G401.6 (cell line): ENCODE measurements around the gene INHA.

Source experiments
- FAIRE-seq: peaks from 2 replicates; lab custom pipeline; 2012; peaks lifted over from hg19 to GRCh38; lab: Jason Lieb, UNC

The INHA gene

GRCh38 chr2:219612577-219613286 is 40.6 kb downstream of the INHA start:
- no peak for FAIRE-seq

- no peak for FAIRE-seq
These were observed 41.5 kb downstream of the INHA start for GRCh38 chr2:219613461-219614070.

GRCh38 chr2:219614076-219614860 is 42.2 kb downstream of the INHA start:
- FAIRE-seq = no peak

GRCh38 chr2:219615036-219615435 is 42.9 kb downstream of the INHA start:
- FAIRE-seq = no peak

GRCh38 chr2:219615894-219616293 is 43.8 kb downstream of the INHA start:
- FAIRE-seq = no peak

- no peak for FAIRE-seq
These were observed 44.4 kb downstream of the INHA start for GRCh38 chr2:219616550-219616949.

- FAIRE-seq = no peak
These were observed 46.6 kb downstream of the INHA start for GRCh38 chr2:219618733-219619122.

GRCh38 chr2:219619235-219619634 is 47.1 kb downstream of the INHA start:
- no peak for FAIRE-seq

- no peak for FAIRE-seq
These were observed 48.4 kb downstream of the INHA start for GRCh38 chr2:219620546-219620945.

- no peak for FAIRE-seq
These were observed 49.8 kb downstream of the INHA start for GRCh38 chr2:219621935-219622334.

GRCh38 chr2:219622472-219622871 is 50.4 kb downstream of the INHA start:
- no peak for FAIRE-seq

GRCh38 chr2:219624565-219624964 is 52.5 kb downstream of the INHA start:
- no peak for FAIRE-seq

- FAIRE-seq = no peak
These were observed 53.1 kb downstream of the INHA start for GRCh38 chr2:219625179-219625578.
